ENCODE measurements around the gene PCED1A.

Gene PCED1A

GRCh38 chr20:2840138-2840966 is at the start of gene PCED1A, which contains the start of gene VPS16:
Gene PCED1A (minus strand): TSS chr20:2840655. CDS start chr20:2839912, 743 bp downstream.
Gene VPS16 (plus strand): TSS chr20:2840745. CDS start chr20:2840775, 30 bp downstream.
- in situ Hi-C loops (cut with MboI; ENCODE audit: low sequenced_read_pairs), result no loop called here

GRCh38 chr20:2889797-2890196 is 49.3 kb upstream of the PCED1A start:
- in situ Hi-C loops (cut with MboI; ENCODE audit: low sequenced_read_pairs), result no loop called here

- in situ Hi-C loops (cut with MboI; ENCODE audit: low sequenced_read_pairs), result no loop called here
These were observed 48.8 kb upstream of the PCED1A start for GRCh38 chr20:2889209-2889608.

- in situ Hi-C loops (cut with MboI; ENCODE audit: low sequenced_read_pairs), result no loop called here
These were observed 47.9 kb upstream of the PCED1A start for GRCh38 chr20:2888224-2888955.

- in situ Hi-C loops (cut with MboI; ENCODE audit: low sequenced_read_pairs), result no loop called here
These were observed 47.3 kb upstream of the PCED1A start for GRCh38 chr20:2887715-2888114.

- in situ Hi-C loops (cut with MboI; ENCODE audit: low sequenced_read_pairs), result no loop called here
These were observed 43.5 kb upstream of the PCED1A start for GRCh38 chr20:2883726-2884637.

GRCh38 chr20:2880650-2881049 is 40.2 kb upstream of the PCED1A start:
- in situ Hi-C loops (cut with MboI; ENCODE audit: low sequenced_read_pairs), result no loop called here

- in situ Hi-C loops (cut with MboI; ENCODE audit: low sequenced_read_pairs), result no loop called here
These were observed 38.7 kb upstream of the PCED1A start for GRCh38 chr20:2879146-2879545.

GRCh38 chr20:2878515-2878914 is 38.1 kb upstream of the PCED1A start:
- in situ Hi-C loops (cut with MboI; ENCODE audit: low sequenced_read_pairs), result no loop called here

GRCh38 chr20:2875690-2876203 is 35.3 kb upstream of the PCED1A start:
- in situ Hi-C loops (cut with MboI; ENCODE audit: low sequenced_read_pairs), result no loop called here

- in situ Hi-C loops (cut with MboI; ENCODE audit: low sequenced_read_pairs), result no loop called here
These were observed 34.0 kb upstream of the PCED1A start for GRCh38 chr20:2874456-2874855.

- in situ Hi-C loops (cut with MboI; ENCODE audit: low sequenced_read_pairs), result no loop called here
These were observed 33.2 kb upstream of the PCED1A start for GRCh38 chr20:2873747-2874041.

- in situ Hi-C loops (cut with MboI; ENCODE audit: low sequenced_read_pairs), result no loop called here
These were observed 32.7 kb upstream of the PCED1A start, which contains the start of gene PTPRA for GRCh38 chr20:2873010-2873746. Gene PTPRA (plus strand): TSS chr20:2873481. CDS start chr20:2964278, 90,797 bp downstream.

- in situ Hi-C loops (cut with MboI; ENCODE audit: low sequenced_read_pairs), result no loop called here
These were observed 32.1 kb upstream of the PCED1A start for GRCh38 chr20:2872459-2873009.

GRCh38 chr20:2871661-2872458 is 31.4 kb upstream of the PCED1A start:
- in situ Hi-C loops (cut with MboI; ENCODE audit: low sequenced_read_pairs), result no loop called here

GRCh38 chr20:2871111-2871465 is 30.6 kb upstream of the PCED1A start:
- in situ Hi-C loops (cut with MboI; ENCODE audit: low sequenced_read_pairs), result no loop called here

- in situ Hi-C loops (cut with MboI; ENCODE audit: low sequenced_read_pairs), result no loop called here
These were observed 28.9 kb upstream of the PCED1A start for GRCh38 chr20:2869381-2869780.

- in situ Hi-C loops (cut with MboI; ENCODE audit: low sequenced_read_pairs), result no loop called here
These were observed 26.8 kb upstream of the PCED1A start for GRCh38 chr20:2867081-2867864.
